ENCODE measurements around the gene RLBP1.

The RLBP1 gene

DNA sequence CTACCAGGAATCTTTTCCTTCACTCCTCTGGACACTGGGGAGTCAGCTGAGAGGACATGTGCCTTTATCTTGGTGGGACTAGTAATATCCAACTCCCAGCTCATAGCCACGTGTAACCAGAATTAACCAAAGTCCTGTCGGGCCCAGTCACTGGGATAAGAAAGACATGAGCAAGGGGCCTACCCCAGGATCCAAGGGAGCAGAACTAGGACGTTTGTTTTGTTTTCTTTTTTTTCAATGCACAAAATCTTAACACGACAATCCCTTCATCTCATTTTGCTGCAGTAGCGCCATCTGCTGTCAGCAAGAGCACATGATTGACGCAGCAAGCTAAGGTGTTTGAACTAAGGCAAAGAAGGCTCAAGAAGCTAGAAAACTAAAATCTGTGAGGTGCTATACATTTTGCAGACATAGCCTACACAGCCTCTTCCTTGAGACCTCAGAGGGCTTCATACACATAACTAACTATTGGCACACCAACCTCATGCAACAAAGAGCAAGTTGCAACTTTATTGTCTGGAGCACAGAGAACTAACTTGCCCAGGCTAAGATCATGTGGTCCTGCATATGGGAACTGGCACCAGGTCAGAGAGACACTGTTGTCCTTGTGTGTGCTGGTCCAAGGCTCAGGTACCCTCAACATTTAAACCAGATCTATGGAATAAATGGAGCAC, 43.6 kb downstream of the RLBP1 start:
- DNase-seq = peak; percentile 69

DNA sequence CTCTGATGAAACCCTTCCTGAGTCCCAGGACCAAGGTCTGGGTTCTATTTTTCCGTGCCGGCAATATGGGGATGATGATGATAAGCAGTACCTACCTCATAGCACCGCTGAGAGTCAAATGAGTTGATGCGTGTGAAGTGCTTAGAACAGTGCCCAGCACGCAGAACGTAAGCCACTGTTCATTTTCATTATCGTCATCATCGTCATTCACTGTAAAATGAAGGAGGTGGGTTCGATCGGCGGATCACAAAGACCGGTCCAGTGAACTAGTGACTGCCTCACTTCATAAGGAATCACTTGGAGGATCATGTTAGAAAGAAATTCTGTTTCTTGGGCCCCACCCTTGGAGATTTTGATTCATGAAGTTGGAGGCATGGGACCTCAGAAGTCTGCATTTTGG, 44.3 kb downstream of the RLBP1 start:
- DNase-seq = peak; percentile 25

DNA sequence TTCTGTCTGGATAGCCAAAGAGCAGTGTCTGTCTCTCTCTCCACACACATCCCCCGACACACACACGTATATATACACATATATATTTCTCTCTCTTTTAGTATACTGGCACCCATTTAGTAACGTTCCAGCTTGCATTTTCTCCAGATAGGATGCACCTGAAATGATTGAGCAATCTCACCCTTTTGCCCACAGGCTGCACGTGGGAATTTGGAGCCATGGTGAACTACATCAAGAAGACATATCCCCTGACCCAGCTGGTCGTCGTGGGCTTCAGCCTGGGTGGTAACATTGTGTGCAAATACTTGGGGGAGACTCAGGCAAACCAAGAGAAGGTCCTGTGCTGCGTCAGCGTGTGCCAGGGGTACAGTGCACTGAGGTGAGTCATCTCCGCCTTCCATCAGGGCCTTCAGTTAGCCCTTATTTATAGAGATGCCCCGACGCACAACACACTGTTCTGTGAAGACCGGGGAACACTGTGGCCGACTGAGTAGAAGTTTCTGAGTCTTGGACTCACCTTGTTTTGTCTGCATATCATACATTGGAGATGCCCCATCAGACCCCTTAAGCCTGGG, 45.7 kb downstream of the RLBP1 start:
- DNase-seq = peak; percentile 40

DNA sequence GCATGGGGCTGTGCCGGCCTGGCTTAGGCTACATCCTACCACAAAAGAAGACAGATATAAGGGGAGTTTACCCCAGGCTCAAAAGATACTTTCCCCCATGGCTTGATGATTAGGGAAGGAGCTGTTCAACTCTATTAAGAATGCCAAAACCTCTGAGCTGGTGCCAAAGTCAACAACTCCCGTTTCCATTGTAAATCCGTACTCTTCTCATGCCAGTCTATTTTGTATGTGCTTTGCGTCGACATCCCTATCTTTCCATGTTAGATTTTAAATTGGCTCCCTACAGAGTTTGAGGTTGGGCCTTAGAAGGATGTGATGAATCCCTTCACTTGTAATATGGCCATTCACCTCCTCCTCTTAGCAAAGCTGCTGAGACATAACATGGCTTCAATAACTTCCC, 46.9 kb downstream of the RLBP1 start:
- DNase-seq = no peak

DNA sequence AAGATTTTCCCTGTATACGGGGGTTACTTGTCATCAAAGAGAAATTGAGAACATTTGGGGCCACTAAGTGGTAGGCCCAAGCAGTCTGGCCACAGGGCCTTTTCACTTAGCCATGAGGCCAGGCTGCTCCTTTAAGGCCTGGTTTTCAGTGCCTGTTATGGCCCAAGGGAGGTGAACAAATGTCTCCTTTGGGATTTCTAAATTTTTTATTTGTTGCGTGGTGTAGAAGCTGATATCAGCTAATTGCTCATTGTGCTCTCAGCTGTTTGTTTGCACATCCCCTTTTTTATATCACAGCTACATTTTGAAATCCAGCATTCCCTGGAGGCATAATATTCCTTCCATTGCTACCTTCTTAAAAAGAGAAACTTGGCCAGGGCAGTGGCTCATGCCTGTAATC, 48.5 kb downstream of the RLBP1 start:
- DNase-seq = no peak

DNA sequence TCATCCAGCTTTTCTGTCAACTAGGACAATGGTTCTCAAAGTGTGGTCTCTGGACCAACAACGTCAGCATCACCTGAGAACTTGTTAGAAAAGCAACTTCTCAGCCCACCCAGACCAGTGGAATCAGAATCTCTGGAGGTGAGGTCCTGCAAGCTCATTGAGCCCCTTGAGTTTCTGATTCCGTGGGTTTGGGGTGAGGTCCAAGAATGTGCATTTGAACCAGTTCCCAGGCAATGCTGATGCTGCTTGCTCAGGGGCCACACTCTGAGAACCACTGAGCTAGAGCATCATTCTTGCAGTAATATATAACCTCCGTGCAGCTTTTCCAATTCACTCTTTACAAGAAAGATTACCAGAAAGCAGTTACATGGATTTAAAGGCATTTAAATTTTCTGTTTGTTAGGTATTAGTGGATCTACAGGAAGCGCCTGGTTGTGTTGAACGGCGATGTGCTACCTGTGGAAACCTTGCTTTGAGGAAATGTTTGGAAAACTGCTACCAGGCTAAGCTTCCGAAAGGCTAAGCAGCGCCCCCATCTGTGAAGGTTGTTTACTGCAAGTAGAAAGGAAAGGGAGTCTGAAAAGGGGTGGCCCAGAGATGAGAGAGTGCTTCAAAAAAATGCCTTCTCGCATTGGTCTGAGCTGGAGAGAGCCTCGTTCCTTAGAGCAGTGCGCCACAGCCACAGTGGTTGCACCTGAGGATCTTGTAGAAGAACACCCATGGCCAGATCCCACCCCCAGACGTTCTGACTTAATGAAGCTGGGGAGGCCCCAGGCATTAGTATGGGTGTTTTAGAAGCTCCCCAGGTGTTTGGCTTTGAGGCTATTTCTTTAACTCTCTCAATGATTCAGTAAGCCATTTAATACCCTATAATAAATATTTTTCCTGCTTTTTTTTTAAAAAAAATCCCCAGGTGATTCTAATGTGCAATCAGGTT, 50.0 kb downstream of the RLBP1 start:
- peak; percentile 61 for DNase-seq

DNA sequence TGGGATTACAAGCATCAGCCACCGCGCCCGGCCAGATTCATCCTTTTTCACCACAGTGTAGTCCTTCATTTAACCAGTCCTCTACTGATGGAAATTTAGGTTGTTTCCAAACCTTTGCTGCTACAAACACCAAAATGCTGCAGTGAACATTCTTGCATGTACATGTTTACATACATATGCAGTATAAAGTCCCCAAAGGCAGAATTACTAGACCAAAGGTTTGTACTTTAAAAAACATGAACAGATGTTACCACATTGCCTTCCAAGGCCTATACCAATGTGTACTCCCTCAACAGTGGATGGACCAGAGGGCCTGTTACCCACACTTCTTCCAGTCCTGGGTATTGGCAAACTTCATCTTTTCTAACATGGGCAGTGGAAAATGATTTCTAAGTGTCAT, 51.0 kb downstream of the RLBP1 start:
- DNase-seq = no peak

DNA sequence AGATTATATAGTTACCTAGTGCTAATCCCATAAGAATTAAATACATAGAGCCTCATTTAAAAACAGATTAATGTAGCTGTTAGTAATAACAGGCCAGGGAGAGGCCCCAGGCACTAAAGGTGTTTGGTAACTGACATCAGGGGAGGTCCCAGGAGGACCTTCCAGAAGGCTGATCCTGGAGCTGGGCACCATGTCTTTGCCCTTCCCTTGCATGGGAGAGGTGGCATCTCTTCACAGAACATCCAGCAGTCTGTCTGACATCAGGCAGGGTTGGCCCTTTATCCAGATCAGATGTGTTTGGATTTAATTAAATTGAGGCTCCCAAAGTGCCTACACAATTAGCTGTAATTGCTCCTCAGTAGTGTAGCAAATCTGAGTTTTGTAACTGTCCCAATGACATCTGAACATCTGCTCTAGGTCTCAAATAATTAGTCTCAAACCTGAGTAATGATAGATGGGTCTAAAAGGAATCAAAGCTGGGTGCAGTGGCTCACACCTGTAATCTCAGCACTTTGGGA, 53.0 kb downstream of the RLBP1 start:
- DNase-seq = peak; percentile 43

DNA sequence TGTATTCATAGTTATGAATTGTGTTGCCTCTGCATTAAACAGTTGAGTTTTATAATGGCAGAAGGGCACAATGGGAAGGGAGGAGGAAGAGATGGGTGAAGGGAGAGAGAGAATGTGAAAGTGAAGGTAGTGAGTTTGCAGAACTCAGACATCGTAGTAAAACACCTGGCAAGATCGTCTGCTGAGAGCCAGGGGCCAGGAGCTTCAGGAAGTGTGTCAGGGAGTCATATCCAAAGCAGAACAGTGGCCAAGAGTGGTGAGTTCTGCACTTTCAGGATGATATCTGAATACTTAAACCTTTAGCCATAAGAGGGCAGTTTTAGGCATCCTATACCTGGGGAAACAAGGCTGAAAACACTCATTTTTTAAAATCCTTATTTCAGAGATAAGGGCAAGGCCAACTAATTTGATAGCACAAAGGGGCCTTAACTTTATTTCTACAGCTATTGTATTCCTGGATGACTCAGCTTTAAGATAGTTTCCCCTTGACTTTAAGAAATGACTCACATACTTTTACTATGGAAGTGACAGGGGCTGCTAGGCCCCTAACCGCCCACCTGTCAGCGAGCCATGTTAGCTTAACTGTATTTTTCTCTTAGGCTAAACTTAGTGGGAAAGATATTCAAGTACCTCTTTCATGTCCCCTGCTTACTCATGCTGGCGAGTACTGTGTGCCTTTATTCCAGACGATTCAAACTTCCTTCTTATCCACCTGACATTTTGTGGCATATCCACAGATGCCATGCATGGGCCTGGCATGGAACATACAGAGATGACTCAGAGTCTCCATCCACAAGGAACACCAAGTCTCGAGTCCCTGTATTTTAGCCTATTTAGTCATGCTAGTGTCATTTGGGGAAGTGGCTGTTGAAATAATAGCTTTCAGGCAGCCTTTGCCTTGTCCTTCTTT, 53.9 kb downstream of the RLBP1 start:
- peak; percentile 71 for DNase-seq

DNA sequence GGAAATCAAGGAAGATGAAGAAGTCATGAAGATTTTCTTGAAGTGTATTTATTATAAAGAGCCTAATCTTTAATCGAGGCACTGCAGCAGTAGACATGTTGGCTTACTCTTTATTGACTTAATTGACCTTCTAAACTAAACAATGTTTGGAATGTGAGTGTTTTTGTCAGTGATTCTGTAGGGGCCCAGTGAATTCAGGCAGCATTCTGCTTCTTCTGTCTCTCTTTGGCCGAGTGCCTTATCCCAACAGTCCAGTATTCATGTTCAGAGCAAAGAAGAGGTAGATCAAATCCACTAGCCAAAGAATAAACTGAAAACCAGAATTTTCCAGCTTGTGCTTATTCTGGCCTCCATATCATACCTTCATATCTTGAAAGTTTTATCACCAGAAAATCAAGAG, 55.7 kb downstream of the RLBP1 start:
- no peak for DNase-seq

DNA sequence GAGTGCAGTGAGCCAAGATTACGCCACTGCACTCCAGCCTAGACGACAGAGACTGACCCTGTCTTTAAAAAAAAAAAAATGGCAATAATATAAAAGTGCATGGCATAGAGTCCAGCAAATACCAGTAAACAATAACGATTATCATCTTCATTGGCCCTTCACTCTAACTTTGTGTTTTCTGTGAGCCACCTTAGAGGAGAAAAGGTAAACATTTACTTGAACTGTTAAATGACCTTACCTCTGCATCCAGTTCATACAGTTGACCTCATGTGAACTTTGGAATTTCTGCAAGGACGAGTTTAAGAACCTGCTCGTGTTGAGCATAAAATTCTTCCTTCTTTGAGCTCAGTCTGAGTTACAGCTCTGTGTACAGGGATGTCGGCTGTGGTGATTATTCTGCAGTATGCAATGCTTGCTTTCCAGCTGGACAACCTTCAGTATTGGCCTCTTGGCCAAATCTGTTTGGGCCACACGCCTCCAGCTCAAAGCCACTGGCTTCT, 56.6 kb downstream of the RLBP1 start:
- no peak for DNase-seq

DNA sequence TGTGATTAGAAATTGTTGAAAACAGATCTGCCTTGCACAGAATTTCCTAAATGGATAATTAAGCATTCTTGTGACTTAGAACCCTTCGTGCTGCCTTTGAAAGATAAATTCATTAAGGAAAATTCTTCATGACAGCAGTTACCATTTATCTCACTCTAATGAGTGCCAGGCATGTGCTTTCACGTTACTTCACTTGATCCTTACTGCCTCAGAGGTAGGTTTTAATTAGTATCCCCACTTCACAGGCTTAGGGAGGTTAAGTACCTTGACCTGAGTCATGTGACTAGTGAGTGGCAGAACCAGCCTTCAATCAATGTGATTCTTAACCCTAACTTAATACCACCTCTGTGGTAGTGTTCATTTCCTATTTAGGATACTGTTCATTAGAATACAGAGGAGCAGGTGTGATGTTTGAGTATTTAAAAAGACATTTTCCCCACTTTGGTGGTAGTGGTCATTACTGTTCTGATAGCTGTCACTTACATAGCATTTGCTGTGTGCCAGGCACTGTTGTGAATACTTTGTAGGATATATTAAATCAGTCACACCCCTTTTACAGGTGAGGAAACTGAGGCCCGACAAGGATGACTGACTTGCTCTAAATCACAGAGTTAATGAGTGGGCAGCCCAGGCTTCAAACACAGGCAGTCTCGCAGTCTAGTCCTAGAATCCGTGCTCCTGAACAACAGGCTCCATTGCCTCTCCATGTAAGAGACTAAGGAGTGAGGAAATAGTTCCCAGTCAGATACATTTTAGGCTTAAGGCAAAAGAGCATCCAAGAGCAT, 57.9 kb downstream of the RLBP1 start:
- no peak for DNase-seq

DNA sequence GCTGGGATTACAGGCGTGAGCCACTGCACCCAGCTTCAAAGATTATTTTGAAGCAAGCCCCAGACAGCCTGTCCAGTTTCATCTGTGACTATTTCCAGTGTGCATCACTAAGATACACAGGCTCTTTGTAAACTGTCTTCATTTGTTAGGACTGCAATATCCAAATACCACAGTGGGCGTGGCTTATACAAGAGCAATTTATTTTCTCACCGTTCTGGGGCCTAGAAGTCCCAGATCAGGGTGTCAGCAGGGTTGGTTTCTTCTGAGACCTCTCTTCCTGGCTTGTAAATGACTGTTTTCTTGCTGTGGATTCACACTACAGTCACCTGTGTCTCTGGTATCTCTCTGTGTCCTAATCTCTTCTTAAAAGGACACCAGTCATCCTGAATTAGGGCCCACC, 59.7 kb downstream of the RLBP1 start:
- DNase-seq = no peak
